Pancreas (tissue), 10 donors: Measurements from ENCODE around the gene IP6K3. TPM values are rescaled to one million over a fixed set of nuclear protein-coding genes. Genes with fewer than 3 reads are reported as not detected.

Source experiments
- ATAC-seq, 4 donors: fragments of 200-7000 bp; cut with Tn5 transposase; one replicate each; pipeline versions ENCODE4 v1.8.0 to v1.9.1; 2020; ENCODE audit warnings: mild to moderate bottlenecking in 4 of 4, moderate library complexity in 4 of 4
- DNase-seq, 6 donors: peaks; one replicate each; pipeline ENCODE4 v3.0.0-alpha.2; 2020
- FAIRE-seq: peaks from 2 replicates; lab custom pipeline; 2012; peaks lifted over from hg19 to GRCh38; lab: Jason Lieb, UNC
- H3K27ac ChIP-seq, 4 donors: fragments of 200-600 bp; sonication (generic); 1 replicate in 3 of 4; 2 replicates in 1 of 4; pipeline versions ENCODE4 v1.5.0 to v1.8.0; 2020
- H3K27me3 ChIP-seq, 4 donors: fragments of 200-600 bp; one replicate each; pipeline ENCODE4 v1.8.0; 2021
- H3K36me3 ChIP-seq, 3 donors: fragments of 200-600 bp; sonication (generic) in 1 of 3; one replicate each; pipeline versions ENCODE4 v1.5.0 to v1.8.0; 2020 to 2021
- H3K4me1 ChIP-seq, 3 donors: fragments of 200-600 bp; one replicate each; pipeline ENCODE4 v1.8.0; 2021
- H3K4me3 ChIP-seq, 4 donors: fragments of 200-600 bp; sonication (generic) in 2 of 4; one replicate each; pipeline versions ENCODE4 v1.5.0 to v1.8.0; 2020 to 2021
- H3K9me3 ChIP-seq, 4 donors: fragments of 200-600 bp; one replicate each; pipeline ENCODE4 v1.8.0; 2021
- WGBS, 2 donors: extraction: QIAGEN DNeasy Blood & Tissue Kit; methylation state at CpG; one replicate each; pipeline ENCODE4 v1.1.7; 2013; 5-methylcytosine and 5-hydroxymethylcytosine counted together
- intact Hi-C, 3 donors: fragments of 100-400 bp; cut with DNase I; formaldehyde crosslinking; loops; one replicate each; pipeline versions ENCODE4 v1.11.1 to v1.14.2; 2022
- polyA plus RNA-seq, 2 donors: library from polyadenylated mRNA; stranded (reverse); fragments of 200-250 nt; gene quantifications; one replicate each; pipeline ENCODE4 v1.2.3, GENCODE V29; 2013
- total RNA-seq, 6 donors: library from RNA; stranded (reverse); fragmentation: NEBNext Ultra II Directional in 4 of 6; extraction: Animal tissue kit (Norgen Biotek cat#: 25700) in 4 of 6; gene quantifications; one replicate each; pipeline versions ENCODE4 v1.2.1 to v1.2.4, GENCODE V29; 2021 to 2023
- TF ChIP-seq, protein P1 (sequence below), 4 donors: fragments of 200-600 bp; sonication (generic) in 3 of 4; IDR thresholded peaks; one replicate each; pipeline versions ENCODE4 v1.5.0 to v1.8.0; 2021; ENCODE audit warnings: antibody characterized with exemption in 4 of 4
- donor health status: healthy with polysubstance abuse.
- donor health status: DM: no; HTN: no; CAD: no; lungs with moderate emphysema.
- donor health status: DM: no; HTN: no; CAD: no.
- donor health status: control.
- donor health status: control.
- donor health status: Bipolar disorder and iron deficiency.
- donor health status: DM: yes; HTN: yes; CAD: no.
- donor health status: DM: no; HTN: no; CAD: no.
- donor health status: DM: no; HTN: no; CAD: no.
- donor health status: DM: yes; HTN: yes; CAD: no.

The IP6K3 gene
- total and polyA plus RNA-seq, 8 donors, result 0.12 to 0.69 (median 0.36) TPM

DNA sequence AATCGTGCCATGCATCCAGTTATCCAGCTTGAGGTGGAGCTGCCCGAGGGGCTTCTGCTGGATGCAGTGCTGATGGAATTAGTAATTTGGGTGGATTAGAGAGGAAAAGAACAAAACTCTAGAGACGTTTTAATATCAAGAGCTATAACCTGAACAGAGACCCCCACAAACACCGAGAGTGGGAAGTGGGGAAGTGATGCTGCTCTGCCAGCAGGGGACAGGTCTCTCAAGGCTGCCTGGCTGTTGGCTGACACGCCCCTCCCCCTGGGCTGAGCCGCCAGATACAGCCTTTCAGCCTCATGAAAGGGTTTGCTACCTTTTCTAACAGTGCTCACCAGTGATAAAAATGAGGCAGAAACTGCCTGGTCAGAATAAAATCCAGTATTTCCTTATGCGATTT is 32.6 kb upstream of the IP6K3 start:
- TF ChIP-seq, protein P1, sequence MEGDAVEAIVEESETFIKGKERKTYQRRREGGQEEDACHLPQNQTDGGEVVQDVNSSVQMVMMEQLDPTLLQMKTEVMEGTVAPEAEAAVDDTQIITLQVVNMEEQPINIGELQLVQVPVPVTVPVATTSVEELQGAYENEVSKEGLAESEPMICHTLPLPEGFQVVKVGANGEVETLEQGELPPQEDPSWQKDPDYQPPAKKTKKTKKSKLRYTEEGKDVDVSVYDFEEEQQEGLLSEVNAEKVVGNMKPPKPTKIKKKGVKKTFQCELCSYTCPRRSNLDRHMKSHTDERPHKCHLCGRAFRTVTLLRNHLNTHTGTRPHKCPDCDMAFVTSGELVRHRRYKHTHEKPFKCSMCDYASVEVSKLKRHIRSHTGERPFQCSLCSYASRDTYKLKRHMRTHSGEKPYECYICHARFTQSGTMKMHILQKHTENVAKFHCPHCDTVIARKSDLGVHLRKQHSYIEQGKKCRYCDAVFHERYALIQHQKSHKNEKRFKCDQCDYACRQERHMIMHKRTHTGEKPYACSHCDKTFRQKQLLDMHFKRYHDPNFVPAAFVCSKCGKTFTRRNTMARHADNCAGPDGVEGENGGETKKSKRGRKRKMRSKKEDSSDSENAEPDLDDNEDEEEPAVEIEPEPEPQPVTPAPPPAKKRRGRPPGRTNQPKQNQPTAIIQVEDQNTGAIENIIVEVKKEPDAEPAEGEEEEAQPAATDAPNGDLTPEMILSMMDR (IDR thresholded peaks at IDR 0.05), result no peak
- DNase-seq, result no peak
- H3K4me3 ChIP-seq, result no peak overlapping the region
- WGBS, 2 donors, result 82 to 85% methylated on average over 7 of the region's 7 CpGs
- ATAC-seq, result no peak
- H3K27me3 ChIP-seq, result no peaks in the 10 kb centered on the region
- no peak for FAIRE-seq
- H3K9me3 ChIP-seq, result no peaks in the 10 kb centered on the region
- no peaks in the 10 kb centered on the region for H3K4me1 ChIP-seq
- H3K36me3 ChIP-seq, result peaks cover 13 to 86% (median 54%) of the 10 kb centered on the region in 3 donors
- intact Hi-C loops, result no loop called here
- H3K27ac ChIP-seq, result no peak overlapping the region

DNA sequence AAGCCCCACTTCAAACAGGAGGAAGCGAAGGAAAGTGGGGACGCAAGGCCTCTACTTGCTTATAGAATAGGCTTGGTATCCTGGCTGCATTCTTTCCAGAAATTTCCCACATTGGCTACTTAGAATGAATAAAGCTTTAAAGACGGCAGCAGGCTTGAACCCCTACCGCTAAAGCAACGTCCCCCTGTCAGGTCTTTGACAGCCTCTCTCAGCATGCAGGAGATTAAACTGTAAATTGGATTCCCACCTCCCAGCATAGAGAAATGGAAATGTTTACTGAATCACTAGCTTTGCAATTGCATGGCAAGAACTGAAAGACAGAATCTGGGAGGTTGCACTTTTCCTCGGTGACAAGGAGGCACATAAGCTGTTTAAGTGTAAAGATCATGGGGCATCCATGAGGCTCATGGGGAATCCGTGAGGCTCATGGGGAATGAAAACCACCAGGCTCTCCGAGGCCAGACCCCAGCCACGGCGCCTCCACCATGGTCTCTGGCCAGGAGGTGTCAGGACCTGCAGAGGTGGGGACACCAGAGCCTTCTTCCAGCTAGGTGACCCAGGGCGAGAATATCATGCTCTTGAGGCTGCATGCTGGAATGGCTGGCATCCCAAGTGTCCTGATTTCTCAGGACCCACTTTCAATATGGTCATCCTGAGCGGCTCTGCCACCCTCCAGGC is 31.9 kb upstream of the IP6K3 start:
- intact Hi-C loops, result no loop called here
- TF ChIP-seq, protein P1 (IDR thresholded peaks at IDR 0.05), result no peak
- Histone ChIP-seq H3K36me3 (peaks cover 13 to 79% (median 49%) of the 10 kb centered on the region in 3 donors), H3K27ac (no peak overlapping the region), H3K27me3 (no peaks in the 10 kb centered on the region), H3K4me1 (no peaks in the 10 kb centered on the region), H3K9me3 (no peaks in the 10 kb centered on the region), H3K4me3 (no peak overlapping the region)
- FAIRE-seq (no peak), ATAC-seq (no peak), DNase-seq (no peak)
- WGBS, 2 donors, result 89 to 91% methylated on average over 12 of the region's 12 CpGs

DNA sequence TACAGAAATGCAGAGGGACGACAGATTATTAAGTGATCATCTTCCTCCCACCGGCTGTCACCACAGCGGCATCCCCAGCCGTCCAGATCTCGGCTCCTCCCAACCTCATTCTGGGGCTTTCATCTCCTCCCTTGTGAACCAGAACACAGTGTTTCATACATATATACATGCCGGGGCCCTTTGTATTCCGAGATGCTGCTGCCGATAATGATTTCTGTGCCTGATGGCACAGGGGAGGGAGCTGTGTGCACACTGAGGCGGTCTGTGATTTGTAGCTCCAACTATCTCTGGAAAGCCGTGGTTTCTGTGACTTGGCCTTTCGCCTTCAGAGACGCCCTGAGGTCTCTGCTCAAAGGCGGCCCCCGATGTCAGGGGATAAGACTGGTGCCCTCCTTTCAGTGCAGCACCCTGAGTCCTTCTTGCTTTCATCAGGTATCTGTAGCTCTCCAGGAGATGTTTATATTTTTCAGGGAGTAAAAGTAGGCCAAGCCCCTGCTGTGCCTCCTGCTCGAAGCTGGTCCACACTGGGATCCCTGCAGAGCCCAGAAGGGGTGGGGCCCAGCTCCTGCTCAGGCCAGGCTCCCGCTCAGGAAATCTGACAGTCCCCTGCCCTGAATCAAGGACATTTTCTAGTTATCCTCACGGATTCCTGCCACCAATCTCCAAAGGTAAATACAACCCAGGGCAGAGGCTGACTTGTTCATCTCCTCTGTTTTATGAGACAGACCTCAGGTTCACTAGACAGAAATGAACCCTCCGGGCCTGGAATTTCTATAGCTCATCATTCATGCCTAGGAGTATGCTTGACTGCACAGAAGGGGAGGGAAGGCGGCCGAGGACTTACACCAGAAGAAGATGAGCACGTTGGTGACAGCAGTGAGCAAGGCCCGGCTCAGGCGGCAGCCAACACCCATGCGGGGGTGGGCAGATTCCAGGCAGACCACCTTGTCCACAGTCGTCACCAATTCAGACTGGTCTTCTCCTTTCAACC is 31.0 kb upstream of the IP6K3 start:
- no peaks in the 10 kb centered on the region for H3K27me3 ChIP-seq
- H3K9me3 ChIP-seq, result no peaks in the 10 kb centered on the region
- DNase-seq, result no peak
- H3K36me3 ChIP-seq, result peaks cover 13 to 75% (median 48%) of the 10 kb centered on the region in 3 donors
- TF ChIP-seq, protein P1 (IDR thresholded peaks at IDR 0.05), result no peak
- no peak for ATAC-seq
- no peak for FAIRE-seq
- no peak overlapping the region for H3K27ac ChIP-seq
- no peak overlapping the region for H3K4me3 ChIP-seq
- no peaks in the 10 kb centered on the region for H3K4me1 ChIP-seq
- WGBS, 2 donors, result 89 to 93% methylated on average over 25 of the region's 25 CpGs
- intact Hi-C loops, result no loop called here

DNA sequence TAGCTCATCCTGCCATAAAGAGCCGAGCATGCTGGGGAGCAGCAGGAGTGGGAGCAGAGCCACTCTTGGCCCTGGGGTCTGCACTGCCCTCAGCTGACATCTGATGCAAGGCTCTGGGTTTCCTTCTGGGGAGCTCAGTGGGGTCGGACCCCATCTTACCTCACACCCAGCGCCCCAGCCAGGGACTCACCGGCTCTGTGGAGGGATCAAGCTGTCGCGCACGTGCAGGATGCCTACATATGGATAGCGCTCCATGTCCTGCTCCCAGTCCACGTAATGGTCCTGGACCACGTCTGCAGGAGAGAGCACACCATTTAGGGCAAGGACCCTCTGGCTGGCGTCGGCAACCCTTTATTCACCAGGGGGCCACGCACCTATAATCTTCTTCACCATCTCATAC is 30.1 kb upstream of the IP6K3 start:
- FAIRE-seq (no peak), DNase-seq (no peak), ATAC-seq (no peak)
- no peaks in the 10 kb centered on the region for H3K27me3 ChIP-seq
- no peaks in the 10 kb centered on the region for H3K9me3 ChIP-seq
- H3K36me3 ChIP-seq, result peaks cover 13 to 75% (median 48%) of the 10 kb centered on the region in 3 donors
- intact Hi-C loops, result no loop called here
- no peaks in the 10 kb centered on the region for H3K4me1 ChIP-seq
- TF ChIP-seq, protein P1 (IDR thresholded peaks at IDR 0.05), result no peak
- no peak overlapping the region for H3K27ac ChIP-seq
- WGBS, 2 donors, result 88 to 94% methylated on average over 13 of the region's 13 CpGs
- H3K4me3 ChIP-seq, result no peak overlapping the region
